CD4-positive, alpha-beta T cell treated with Interleukin-17A for 4 hours (primary cell): ENCODE measurements around the gene CYB5RL.

Source experiments
- DNase-seq: peaks from one replicate; pipeline ENCODE4 v3.0.0-alpha.2; 2020; ENCODE audit warnings: mixed read lengths

CYB5RL gene

GRCh38 chr1:54157401-54157800, 42.4 kb downstream of the CYB5RL start:
- DNase-seq, result no peak

- DNase-seq, result no peak
Observed at GRCh38 chr1:54156986-54157385, 42.8 kb downstream of the CYB5RL start.

- DNase-seq, result no peak
Observed at GRCh38 chr1:54156201-54156600, 43.6 kb downstream of the CYB5RL start.

GRCh38 chr1:54153535-54154439, 46.0 kb downstream of the CYB5RL start:
- no peak for DNase-seq

GRCh38 chr1:54152696-54153095, 47.1 kb downstream of the CYB5RL start, which contains the start of gene CDCP2:
Gene CDCP2 (minus strand): TSS chr1:54153000. CDS start chr1:54152922, 78 bp downstream.
- DNase-seq, result no peak

GRCh38 chr1:54151013-54151412, 48.8 kb downstream of the CYB5RL start:
- DNase-seq, result no peak
